Measurements from ENCODE around the gene BTLA. TPM values are rescaled to one million over a fixed set of nuclear protein-coding genes. Genes with fewer than 3 reads are reported as not detected.
A peak's percentile ranks its signal among the peaks of the same experiment; 100 is the strongest.

Gene BTLA
- polyA plus RNA-seq, 3 donors, result 0.05 TPM; not detected in 2

DNA sequence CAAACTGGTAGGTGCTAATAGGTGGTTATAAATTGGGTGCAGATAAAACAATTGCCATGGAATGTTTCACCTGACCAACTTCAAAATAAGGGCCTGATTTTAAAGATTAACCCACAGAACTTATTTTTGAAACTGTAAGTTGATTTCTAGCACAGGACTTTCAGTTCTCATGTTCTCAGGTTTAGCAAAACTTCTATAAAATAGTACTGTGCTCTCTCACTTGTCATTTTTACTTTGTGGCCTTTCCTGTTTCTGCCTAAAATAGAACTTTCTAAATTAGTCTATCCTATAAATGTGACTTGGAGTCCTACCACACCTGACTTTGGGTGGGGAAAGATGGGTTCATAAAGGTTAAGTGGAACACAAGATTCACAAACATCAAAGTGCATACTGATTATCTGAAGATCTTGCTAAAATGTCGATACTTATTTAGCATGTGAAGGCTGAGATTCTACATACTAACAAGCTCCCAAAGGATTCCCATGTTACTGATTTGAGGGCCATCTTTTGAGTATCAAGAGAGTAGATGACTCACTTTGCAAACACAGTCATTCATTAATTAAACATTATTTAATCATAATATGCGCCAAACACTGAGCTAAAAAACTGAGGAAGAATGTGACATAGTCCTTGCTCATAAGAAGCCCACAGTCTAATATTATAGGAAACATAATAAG is 38.6 kb downstream of the BTLA start:
- H3K27me3 Mint-ChIP-seq (ENCODE audit: low read depth in 3 of 3), result no peaks in the 10 kb centered on the region
- no peak overlapping the region for H3K4me3 ChIP-seq (replicated peaks in 1 of 3; ENCODE audit: low read depth in 2 of 3, low read length in 3 of 3)
- WGBS (ENCODE audit: insufficient coverage), result no CpG with 5 or more reads among the region's 2 CpGs
- H3K4me2 ChIP-seq (replicated peaks; ENCODE audit: extremely low read depth, low read length, poor library complexity, severe bottlenecking), result no peak overlapping the region
- H3K79me2 ChIP-seq (ENCODE audit: insufficient read depth, low read length), result no peaks in the 10 kb centered on the region
- H3K36me3 Mint-ChIP-seq, result no peaks in the 10 kb centered on the region
- intact Hi-C loops (cut with micrococcal nuclease), result no loop called here
- peak overlapping the region; percentile 6 for H2AFZ ChIP-seq (ENCODE audit: insufficient read depth, low read depth, low read length, poor library complexity, severe bottlenecking)
- H3K9me3 Mint-ChIP-seq, result peaks cover 0 to 6% (median 0%) of the 10 kb centered on the region in 7 donors
- H3K27ac ChIP-seq (ENCODE audit: low read depth in 1 of 2, low read length in 2 of 2), result no peak overlapping the region
- no peak overlapping the region for H3K4me3 Mint-ChIP-seq
- DNase-seq, result no peak
- no peaks in the 10 kb centered on the region for H3K36me3 ChIP-seq (replicated peaks in 1 of 2; ENCODE audit: control insufficient read depth in 1 of 2, insufficient read depth in 2 of 2, low read length in 2 of 2)
- no peaks in the 10 kb centered on the region for H3K9me3 ChIP-seq (replicated peaks in 1 of 2; ENCODE audit: control insufficient read depth in 1 of 2, insufficient read depth in 1 of 2, low read length in 2 of 2)
- no peak overlapping the region for H3K27ac Mint-ChIP-seq
- peaks cover 17 to 23% of the 10 kb centered on the region in 2 donors for H3K4me1 ChIP-seq (ENCODE audit: control insufficient read depth in 1 of 2, insufficient read depth in 2 of 2, low read length in 2 of 2)
- H3K27me3 ChIP-seq (ENCODE audit: control insufficient read depth in 2 of 2, insufficient read depth in 2 of 2, low read length in 2 of 2), result no peaks in the 10 kb centered on the region
- no peak overlapping the region for H3K9ac ChIP-seq (ENCODE audit: insufficient read depth, low read length, poor library complexity, severe bottlenecking)
- TF ChIP-seq, protein P1, sequence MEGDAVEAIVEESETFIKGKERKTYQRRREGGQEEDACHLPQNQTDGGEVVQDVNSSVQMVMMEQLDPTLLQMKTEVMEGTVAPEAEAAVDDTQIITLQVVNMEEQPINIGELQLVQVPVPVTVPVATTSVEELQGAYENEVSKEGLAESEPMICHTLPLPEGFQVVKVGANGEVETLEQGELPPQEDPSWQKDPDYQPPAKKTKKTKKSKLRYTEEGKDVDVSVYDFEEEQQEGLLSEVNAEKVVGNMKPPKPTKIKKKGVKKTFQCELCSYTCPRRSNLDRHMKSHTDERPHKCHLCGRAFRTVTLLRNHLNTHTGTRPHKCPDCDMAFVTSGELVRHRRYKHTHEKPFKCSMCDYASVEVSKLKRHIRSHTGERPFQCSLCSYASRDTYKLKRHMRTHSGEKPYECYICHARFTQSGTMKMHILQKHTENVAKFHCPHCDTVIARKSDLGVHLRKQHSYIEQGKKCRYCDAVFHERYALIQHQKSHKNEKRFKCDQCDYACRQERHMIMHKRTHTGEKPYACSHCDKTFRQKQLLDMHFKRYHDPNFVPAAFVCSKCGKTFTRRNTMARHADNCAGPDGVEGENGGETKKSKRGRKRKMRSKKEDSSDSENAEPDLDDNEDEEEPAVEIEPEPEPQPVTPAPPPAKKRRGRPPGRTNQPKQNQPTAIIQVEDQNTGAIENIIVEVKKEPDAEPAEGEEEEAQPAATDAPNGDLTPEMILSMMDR (IDR thresholded peaks at IDR 0.05), result no peak
- no peaks in the 10 kb centered on the region for H4K20me1 ChIP-seq (ENCODE audit: insufficient read depth, low read length)
- H3K4me1 Mint-ChIP-seq, result peaks cover 43% of the 10 kb centered on the region

DNA sequence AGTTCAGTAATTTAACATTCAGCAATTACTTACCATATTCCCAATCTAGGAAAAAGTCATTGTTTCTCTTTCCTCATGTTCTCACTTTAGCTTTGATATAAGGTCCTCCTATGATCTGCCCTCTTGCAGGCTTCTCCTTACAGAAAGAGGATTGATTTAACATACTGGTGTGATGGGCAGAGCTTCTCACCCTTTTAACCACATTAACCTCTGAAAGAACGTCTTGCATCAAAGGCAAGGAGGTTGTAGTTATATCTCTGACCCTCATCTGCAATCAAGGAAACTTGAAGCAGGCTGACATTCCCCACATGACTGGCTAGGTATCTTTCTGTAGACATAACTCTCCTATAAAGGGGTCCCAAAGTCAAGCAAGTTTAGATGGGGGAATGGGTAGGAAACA is 39.5 kb downstream of the BTLA start:
- H3K9me3 Mint-ChIP-seq, result peaks cover 0 to 9% (median 0%) of the 10 kb centered on the region in 7 donors
- no peak overlapping the region for H3K9ac ChIP-seq (ENCODE audit: insufficient read depth, low read length, poor library complexity, severe bottlenecking)
- WGBS (ENCODE audit: insufficient coverage), result no CpG with 5 or more reads among the region's 1 CpG
- no peaks in the 10 kb centered on the region for H3K27me3 Mint-ChIP-seq (ENCODE audit: low read depth in 3 of 3)
- H2AFZ ChIP-seq (ENCODE audit: insufficient read depth, low read depth, low read length, poor library complexity, severe bottlenecking), result peak overlapping the region; percentile 6
- H3K36me3 Mint-ChIP-seq, result no peaks in the 10 kb centered on the region
- H3K27ac Mint-ChIP-seq, result no peak overlapping the region
- H3K27ac ChIP-seq (ENCODE audit: low read depth in 1 of 2, low read length in 2 of 2), result no peak overlapping the region
- H3K4me3 Mint-ChIP-seq, result no peak overlapping the region
- no peak overlapping the region for H3K4me2 ChIP-seq (replicated peaks; ENCODE audit: extremely low read depth, low read length, poor library complexity, severe bottlenecking)
- intact Hi-C loops (cut with micrococcal nuclease), result no loop called here
- no peaks in the 10 kb centered on the region for H4K20me1 ChIP-seq (ENCODE audit: insufficient read depth, low read length)
- DNase-seq, result no peak
- H3K79me2 ChIP-seq (ENCODE audit: insufficient read depth, low read length), result no peaks in the 10 kb centered on the region
- peaks cover 12 to 16% of the 10 kb centered on the region in 2 donors for H3K4me1 ChIP-seq (ENCODE audit: control insufficient read depth in 1 of 2, insufficient read depth in 2 of 2, low read length in 2 of 2)
- no peaks in the 10 kb centered on the region for H3K9me3 ChIP-seq (replicated peaks in 1 of 2; ENCODE audit: control insufficient read depth in 1 of 2, insufficient read depth in 1 of 2, low read length in 2 of 2)
- H3K36me3 ChIP-seq (replicated peaks in 1 of 2; ENCODE audit: control insufficient read depth in 1 of 2, insufficient read depth in 2 of 2, low read length in 2 of 2), result no peaks in the 10 kb centered on the region
- no peaks in the 10 kb centered on the region for H3K27me3 ChIP-seq (ENCODE audit: control insufficient read depth in 2 of 2, insufficient read depth in 2 of 2, low read length in 2 of 2)
- H3K4me1 Mint-ChIP-seq, result peaks cover 35% of the 10 kb centered on the region
- H3K4me3 ChIP-seq (replicated peaks in 1 of 3; ENCODE audit: low read depth in 2 of 3, low read length in 3 of 3), result no peak overlapping the region
- TF ChIP-seq, protein P1 (IDR thresholded peaks at IDR 0.05), result no peak

All from CD14-positive monocyte (primary cell).